ENCODE data around the gene ANKS1B. TPM values are rescaled to one million over a fixed set of nuclear protein-coding genes. Genes with fewer than 3 reads are reported as not detected.

Gene ANKS1B
- total RNA-seq, 1 experiment from 2014 or later, result 18.8 TPM

GRCh38 chr12:99146185-99146584 lies 838.6 kb downstream of the ANKS1B start:
- TF ChIP-seq CTCF (IDR thresholded peaks at IDR 0.05; ENCODE audit: unreplicated experiment), result no peak
- no peak for DNase-seq (ENCODE audit: unreplicated experiment)
- no TSS peak for BruUV-seq (replicated peaks)
- Mint-ChIP-seq H3K36me3 (ENCODE audit: insufficient read depth, unreplicated experiment) (no peaks in the 10 kb centered on the region), H3K4me1 (ENCODE audit: insufficient read depth, unreplicated experiment) (peaks cover 6% of the 10 kb centered on the region), H3K27ac (ENCODE audit: low read depth, unreplicated experiment) (no peak overlapping the region), H3K9me3 (ENCODE audit: unreplicated experiment) (peaks cover 7% of the 10 kb centered on the region), H3K4me3 (ENCODE audit: unreplicated experiment) (no peak overlapping the region), H3K27me3 (ENCODE audit: insufficient read depth, unreplicated experiment) (no peaks in the 10 kb centered on the region)
- intact Hi-C loops (cut with micrococcal nuclease), result no loop called here
- ChIA-PET POLR2A (no interaction called here), CTCF (interaction anchor here (0.6 to 0.7 kb wide), 2 partner anchors 9 to 639 kb away, joined by 3 to 7 read pairs; no protein-coding TSS in a partner anchor)

GRCh38 chr12:99142651-99143050 lies 842.1 kb downstream of the ANKS1B start:
- Mint-ChIP-seq H3K27ac (ENCODE audit: low read depth, unreplicated experiment) (no peak overlapping the region), H3K27me3 (ENCODE audit: insufficient read depth, unreplicated experiment) (no peaks in the 10 kb centered on the region), H3K4me3 (ENCODE audit: unreplicated experiment) (no peak overlapping the region), H3K9me3 (ENCODE audit: unreplicated experiment) (peaks cover 7% of the 10 kb centered on the region), H3K36me3 (ENCODE audit: insufficient read depth, unreplicated experiment) (no peaks in the 10 kb centered on the region), H3K4me1 (ENCODE audit: insufficient read depth, unreplicated experiment) (no peaks in the 10 kb centered on the region)
- ChIA-PET POLR2A (no interaction called here), CTCF (no interaction called here)
- no peak for TF ChIP-seq CTCF (IDR thresholded peaks at IDR 0.05; ENCODE audit: unreplicated experiment)
- no TSS peak for BruUV-seq (replicated peaks)
- no peak for DNase-seq (ENCODE audit: unreplicated experiment)
- intact Hi-C loops (cut with micrococcal nuclease), result no loop called here

GRCh38 chr12:99140017-99140720 lies 844.6 kb downstream of the ANKS1B start:
- intact Hi-C loops (cut with micrococcal nuclease), result no loop called here
- BruUV-seq (replicated peaks), result no TSS peak
- TF ChIP-seq CTCF (IDR thresholded peaks at IDR 0.05; ENCODE audit: unreplicated experiment), result no peak
- DNase-seq (ENCODE audit: unreplicated experiment), result no peak
- Mint-ChIP-seq H3K9me3 (ENCODE audit: unreplicated experiment) (peaks cover 7% of the 10 kb centered on the region), H3K27me3 (ENCODE audit: insufficient read depth, unreplicated experiment) (no peaks in the 10 kb centered on the region), H3K36me3 (ENCODE audit: insufficient read depth, unreplicated experiment) (no peaks in the 10 kb centered on the region), H3K27ac (ENCODE audit: low read depth, unreplicated experiment) (no peak overlapping the region), H3K4me1 (ENCODE audit: insufficient read depth, unreplicated experiment) (no peaks in the 10 kb centered on the region), H3K4me3 (ENCODE audit: unreplicated experiment) (no peak overlapping the region)
- ChIA-PET POLR2A (no interaction called here), CTCF (interaction anchor here (0.6 kb wide), 1 partner anchor 91 kb away, joined by 4 read pairs; no protein-coding TSS in a partner anchor)

- no peaks in the 10 kb centered on the region for H3K4me1 Mint-ChIP-seq (ENCODE audit: insufficient read depth, unreplicated experiment)
- BruUV-seq (replicated peaks), result no TSS peak
- no peak for TF ChIP-seq CTCF (IDR thresholded peaks at IDR 0.05; ENCODE audit: unreplicated experiment)
Measured at GRCh38 chr12:99138393-99138792, 846.3 kb downstream of the ANKS1B start.

More at GRCh38 chr12:99138393-99138792, 846.3 kb downstream of the ANKS1B start:
- Mint-ChIP-seq H3K9me3 (ENCODE audit: unreplicated experiment) (peaks cover 7% of the 10 kb centered on the region), H3K4me3 (ENCODE audit: unreplicated experiment) (no peak overlapping the region), H3K36me3 (ENCODE audit: insufficient read depth, unreplicated experiment) (no peaks in the 10 kb centered on the region), H3K27ac (ENCODE audit: low read depth, unreplicated experiment) (no peak overlapping the region), H3K27me3 (ENCODE audit: insufficient read depth, unreplicated experiment) (no peaks in the 10 kb centered on the region)
- intact Hi-C loops (cut with micrococcal nuclease), result no loop called here
- no peak for DNase-seq (ENCODE audit: unreplicated experiment)
- ChIA-PET CTCF (interaction anchor here (0.6 kb wide), 2 partner anchors 122 to 640 kb away, joined by 3 to 4 read pairs; no protein-coding TSS in a partner anchor), POLR2A (no interaction called here)

Data from MCF 10A (cell line).